ENCODE measurements around the gene ZNRF2. TPM values are rescaled to one million over a fixed set of nuclear protein-coding genes. Genes with fewer than 3 reads are reported as not detected.

ZNRF2 gene
- total RNA-seq, result 5.0 and 6.4 TPM in 2 replicates

GRCh38 chr7:30284298-30285066, at the start of gene ZNRF2:
ZNRF2 (plus strand) TSS chr7:30284597; CDS start chr7:30285358, 761 bp downstream.
- DNase-seq (ENCODE audit: low read depth in 2 of 2), result peak; percentile 97 to 100

- DNase-seq (ENCODE audit: low read depth in 2 of 2), result no peak
Observed at GRCh38 chr7:30237271-30237695, 47.1 kb upstream of the ZNRF2 start.

GRCh38 chr7:30238721-30239441, 45.5 kb upstream of the ZNRF2 start:
- peak; percentile 5 to 7 for DNase-seq (ENCODE audit: low read depth in 2 of 2)

GRCh38 chr7:30240106-30240800, 44.1 kb upstream of the ZNRF2 start:
- DNase-seq (ENCODE audit: low read depth in 2 of 2), result no peak

- no peak for DNase-seq (ENCODE audit: low read depth in 2 of 2)
Observed at GRCh38 chr7:30241767-30242166, 42.6 kb upstream of the ZNRF2 start.

DNA sequence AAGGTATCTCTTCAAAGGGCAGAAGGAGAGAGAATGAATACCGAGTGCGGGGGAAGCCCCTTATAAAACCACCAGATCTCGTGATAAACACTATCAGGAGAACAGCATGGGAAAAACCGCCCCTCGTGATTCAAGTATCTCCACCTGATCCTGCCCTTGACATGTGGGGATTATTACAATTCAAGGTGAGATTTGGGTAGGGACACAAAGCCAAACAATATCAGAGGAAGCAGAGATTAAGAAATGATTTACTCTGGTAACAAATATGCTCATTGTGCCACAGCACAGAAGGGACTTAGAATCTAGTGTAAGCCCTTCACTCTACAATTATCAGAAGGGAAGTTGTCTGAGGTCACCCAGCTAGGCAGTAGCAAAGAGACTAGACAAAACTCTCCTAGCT, 40.1 kb upstream of the ZNRF2 start:
- no peak for DNase-seq (ENCODE audit: low read depth in 2 of 2)

- DNase-seq (ENCODE audit: low read depth in 2 of 2), result no peak
Observed at GRCh38 chr7:30245913-30246312, 38.5 kb upstream of the ZNRF2 start.

DNA sequence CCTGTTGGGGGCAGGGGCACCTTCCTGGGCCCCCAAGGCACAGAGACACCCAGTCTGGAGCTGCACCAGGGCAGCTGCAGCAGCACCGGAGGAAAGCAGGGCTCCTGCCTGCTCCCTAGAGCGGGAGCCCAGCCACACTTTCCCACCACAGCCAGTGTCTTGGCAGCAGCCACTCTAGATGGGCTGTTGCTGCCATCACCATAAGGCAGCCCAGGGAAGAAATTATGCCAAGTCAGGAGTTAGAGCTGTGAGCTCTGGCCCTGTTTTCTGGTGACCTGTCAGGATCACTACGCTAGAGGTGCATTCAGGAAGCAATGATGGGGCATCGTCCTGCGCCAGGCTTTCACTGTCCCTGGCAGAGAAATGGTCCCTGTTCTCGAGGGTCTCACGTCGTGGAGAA, 38.0 kb upstream of the ZNRF2 start:
- no peak for DNase-seq (ENCODE audit: low read depth in 2 of 2)

DNA sequence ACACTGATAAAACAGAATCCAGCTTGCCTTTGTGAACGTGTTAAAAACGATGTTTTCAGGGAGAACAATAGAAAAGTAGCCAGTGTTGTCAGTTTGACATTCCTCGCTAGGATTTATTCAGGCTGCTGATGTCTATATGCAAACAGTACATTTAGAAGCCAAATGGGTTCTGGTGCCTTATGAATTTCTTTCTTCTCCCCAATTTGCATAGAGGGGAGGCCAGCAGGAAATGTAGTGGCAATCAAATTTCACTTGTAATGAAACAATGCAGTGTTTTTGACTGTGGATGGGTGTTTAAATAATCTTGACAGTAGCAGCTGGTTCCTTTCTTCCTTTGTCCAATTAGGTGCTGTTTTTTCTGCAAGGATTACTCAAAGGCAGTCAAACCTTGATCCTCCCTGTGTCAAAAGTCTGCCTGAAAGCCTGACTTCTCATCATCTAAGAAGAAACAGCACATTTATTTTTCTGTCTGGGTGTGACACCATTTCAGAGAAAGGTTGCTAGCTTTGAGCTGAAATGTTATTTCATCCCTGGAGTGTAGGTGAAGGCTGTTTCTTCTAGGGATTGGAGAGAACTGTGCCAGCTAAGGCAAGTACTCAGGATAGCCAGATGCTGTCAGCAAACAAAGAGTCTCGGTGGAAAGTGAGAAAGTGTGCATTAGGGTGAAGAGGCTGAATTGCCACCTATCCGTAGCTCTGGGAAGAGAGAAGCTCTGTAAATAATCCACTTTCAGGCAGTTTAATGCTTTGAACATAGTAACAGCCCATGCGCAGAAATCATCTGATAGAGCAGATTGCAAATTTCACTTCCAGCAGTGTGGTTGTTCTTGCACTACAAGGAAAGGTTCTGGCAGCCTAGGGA, 36.6 kb upstream of the ZNRF2 start:
- no peak for DNase-seq (ENCODE audit: low read depth in 2 of 2)

GRCh38 chr7:30249316-30249715, 35.1 kb upstream of the ZNRF2 start:
- no peak for DNase-seq (ENCODE audit: low read depth in 2 of 2)

DNA sequence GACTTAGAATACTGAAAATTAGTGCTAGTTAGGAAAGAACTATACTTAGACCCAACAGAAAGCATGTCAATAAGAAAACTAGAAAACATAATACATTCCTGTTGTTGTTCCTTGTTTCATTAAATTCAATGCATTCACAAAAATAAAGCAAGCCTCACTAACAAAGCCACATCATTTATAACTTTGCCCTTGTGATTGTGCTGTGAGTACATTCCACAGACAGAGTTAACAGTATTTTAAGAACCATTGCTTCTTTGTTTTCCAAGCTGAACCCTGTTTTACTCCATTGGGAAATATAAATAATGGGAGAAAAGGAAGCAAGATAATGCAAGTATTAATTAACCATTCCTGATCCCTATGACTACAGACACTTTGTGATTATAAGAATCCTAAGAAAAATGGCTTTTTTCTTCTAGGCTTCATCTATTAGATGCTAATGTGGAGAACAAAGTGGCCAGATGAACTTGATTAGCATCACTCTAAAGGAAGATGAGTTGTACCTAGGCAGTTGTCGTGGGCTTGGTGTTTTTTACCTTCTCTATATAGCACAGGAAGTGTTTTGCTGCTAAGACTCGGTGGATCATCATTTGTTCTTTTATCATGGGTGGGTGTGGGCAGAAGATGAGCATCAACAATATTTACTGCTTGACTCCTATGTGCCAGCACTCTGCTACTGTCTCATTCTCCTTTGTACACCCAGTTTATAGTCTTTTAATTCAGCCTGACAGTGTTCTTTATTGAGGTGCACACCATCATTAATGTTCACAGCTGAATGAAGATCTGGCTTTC, 34.2 kb upstream of the ZNRF2 start:
- DNase-seq (ENCODE audit: low read depth in 2 of 2), result no peak

GRCh38 chr7:30251708-30252329, 32.6 kb upstream of the ZNRF2 start:
- DNase-seq (ENCODE audit: low read depth in 2 of 2), result no peak

- no peak for DNase-seq (ENCODE audit: low read depth in 2 of 2)
Observed at GRCh38 chr7:30252885-30253795, 31.3 kb upstream of the ZNRF2 start.

DNA sequence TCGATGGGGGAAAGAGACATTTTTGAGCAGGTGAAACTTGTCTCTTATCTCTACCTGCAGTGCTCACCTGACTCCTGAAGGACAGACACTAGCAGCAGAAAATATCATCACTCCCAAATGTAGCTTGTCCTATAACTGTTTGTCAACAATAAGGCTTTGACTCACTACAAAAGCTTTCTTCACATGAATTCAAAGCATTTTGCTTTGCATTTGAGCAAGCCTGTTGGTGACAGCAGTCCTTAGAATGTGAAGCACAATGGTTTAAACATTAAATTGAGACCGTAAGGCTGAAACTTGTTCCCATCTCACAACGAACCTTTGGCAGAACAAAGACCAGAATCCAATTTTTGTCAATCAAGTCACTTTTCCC, 30.6 kb upstream of the ZNRF2 start:
- no peak for DNase-seq (ENCODE audit: low read depth in 2 of 2)

GRCh38 chr7:30254248-30254647, 30.1 kb upstream of the ZNRF2 start:
- no peak for DNase-seq (ENCODE audit: low read depth in 2 of 2)

GRCh38 chr7:30254717-30255063, 29.7 kb upstream of the ZNRF2 start:
- no peak for DNase-seq (ENCODE audit: low read depth in 2 of 2)

DNA sequence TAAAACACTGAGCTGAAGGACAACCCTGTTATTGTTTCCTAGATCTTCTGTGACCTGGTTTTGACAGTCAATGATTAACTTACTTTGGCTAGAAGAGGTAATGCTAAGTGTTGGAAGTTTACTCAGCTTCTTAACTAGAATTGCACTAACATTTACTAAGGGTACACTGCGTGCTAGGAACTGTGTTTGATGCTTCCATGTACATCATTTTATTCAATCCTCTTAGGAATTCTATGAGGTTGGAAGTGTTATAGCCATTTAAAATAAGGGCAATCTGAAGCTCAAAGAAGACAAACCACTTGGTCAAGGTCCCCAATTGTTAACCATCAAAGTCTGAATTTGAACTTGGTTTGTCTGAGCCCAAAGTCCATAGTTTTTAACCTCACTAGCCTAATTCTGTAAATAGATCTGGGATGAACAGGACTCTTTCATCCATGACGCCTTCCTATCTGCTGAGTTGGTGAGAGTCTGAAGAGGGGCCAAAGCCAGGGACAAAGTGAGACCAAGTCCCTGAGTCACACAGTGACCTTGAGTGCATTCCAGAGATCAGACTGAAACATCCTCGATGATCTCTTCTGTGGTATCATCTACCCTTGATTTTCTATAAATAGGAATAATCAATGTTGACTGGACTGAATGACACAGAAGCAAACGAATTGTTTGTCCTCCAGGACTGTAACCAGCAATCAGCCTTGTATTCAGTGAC, 29.2 kb upstream of the ZNRF2 start:
- no peak for DNase-seq (ENCODE audit: low read depth in 2 of 2)

DNA sequence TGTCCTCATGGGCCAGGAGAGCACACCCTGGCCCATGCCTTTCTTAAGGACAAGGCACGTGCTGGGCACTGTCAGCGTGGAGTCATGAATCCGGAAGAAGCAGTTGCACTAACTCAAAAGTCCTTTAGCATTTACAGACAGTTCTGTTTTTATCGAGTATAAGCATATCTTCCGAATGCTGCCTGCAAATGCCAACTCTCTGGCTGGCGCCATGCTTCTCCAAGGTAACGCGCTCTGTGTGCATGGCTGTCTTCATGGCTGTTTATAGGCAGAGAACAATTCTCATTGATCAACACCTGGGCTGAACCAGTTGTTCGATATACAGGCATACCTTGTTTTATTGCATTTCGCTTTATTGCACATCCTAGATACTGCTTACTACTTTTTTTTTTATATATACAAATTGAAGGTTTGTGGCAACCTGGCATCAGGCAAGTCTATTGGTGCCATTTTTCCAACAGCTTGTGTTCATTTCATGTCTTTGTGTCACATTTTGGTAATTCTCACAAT, 28.0 kb upstream of the ZNRF2 start:
- no peak for DNase-seq (ENCODE audit: low read depth in 2 of 2)
